Fibroblast of lung (primary cell): ENCODE data around the gene ZC3H10. TPM values are rescaled to one million over a fixed set of nuclear protein-coding genes. Genes with fewer than 3 reads are reported as not detected.

ENCODE experiments used
- DNase-seq, 2 donors: peaks; one replicate each; pipeline versions ENCODE4 v3.0.0 to v3.0.0-alpha.2; 2010; ENCODE audit warnings: low read depth in 2 of 2
- H2AFZ ChIP-seq: 2 replicates; pipeline ENCODE4 v1.5.1; 2012; ENCODE audit warnings: low read length, control low read depth, inconsistent platforms
- H3K27ac ChIP-seq: 2 replicates; pipeline ENCODE4 v1.5.1; 2011; ENCODE audit warnings: low read length, control low read depth; ENCODE audit not compliant: insufficient read depth
- H3K27me3 ChIP-seq: 2 replicates; pipeline ENCODE4 v1.5.1; 2011; ENCODE audit warnings: mild to moderate bottlenecking, low read length; ENCODE audit not compliant: control insufficient read depth, insufficient read depth
- H3K36me3 ChIP-seq: 2 replicates; pipeline ENCODE4 v1.5.1; 2011; ENCODE audit warnings: low read length; ENCODE audit not compliant: control insufficient read depth, insufficient read depth
- H3K4me1 ChIP-seq: 2 replicates; pipeline ENCODE4 v1.5.1; 2011; ENCODE audit warnings: low read length; ENCODE audit not compliant: control insufficient read depth, insufficient read depth; ENCODE audit errors: extremely low read depth
- H3K4me2 ChIP-seq: 2 replicates; pipeline ENCODE4 v1.5.1; 2011; ENCODE audit warnings: low read length, control low read depth; ENCODE audit not compliant: insufficient read depth; ENCODE audit errors: extremely low read depth
- H3K4me3 ChIP-seq, 4 experiments: fragments of 200-600 bp in 1 of 4; sonication (generic) in 1 of 4; replicated peaks in 1 of 4; 2 replicates each; pipeline ENCODE4 v1.5.1; 2011 to 2016; ENCODE audit warnings: low read length in 4 of 4, low read depth in 3 of 4, mild to moderate bottlenecking in 3 of 4, control low read depth in 2 of 4, inconsistent platforms in 1 of 4, mixed read lengths in 1 of 4; ENCODE audit not compliant: insufficient read depth in 1 of 4; ENCODE audit errors: control extremely low read depth in 1 of 4
- H3K79me2 ChIP-seq: 2 replicates; pipeline ENCODE4 v1.5.1; 2012; ENCODE audit warnings: mild to moderate bottlenecking, low read length, inconsistent platforms; ENCODE audit not compliant: control insufficient read depth, insufficient read depth
- H3K9ac ChIP-seq: 2 replicates; pipeline ENCODE4 v1.5.1; 2011; ENCODE audit warnings: mild to moderate bottlenecking, low read length, control low read depth; ENCODE audit not compliant: insufficient read depth
- H3K9me3 ChIP-seq: 2 replicates; pipeline ENCODE4 v1.5.1; 2012; ENCODE audit warnings: low read depth, low read length; ENCODE audit not compliant: control insufficient read depth, insufficient read depth
- H4K20me1 ChIP-seq: 2 replicates; pipeline ENCODE4 v1.5.1; 2011; ENCODE audit warnings: low read length; ENCODE audit not compliant: control insufficient read depth, insufficient read depth; ENCODE audit errors: extremely low read depth
- CTCF ChIP-seq, 2 donors: IDR thresholded peaks in 1 of 2; conservative IDR thresholded peaks in 1 of 2; 1 replicate in 1 of 2; 2 replicates in 1 of 2; pipeline ENCODE4 v1.5.1; 2011 to 2012; ENCODE audit warnings: low read length in 2 of 2, control low read depth in 1 of 2, inconsistent platforms in 1 of 2, low read depth in 1 of 2, mild to moderate bottlenecking in 1 of 2
- EZH2 ChIP-seq: IDR thresholded peaks from 2 replicates; pipeline ENCODE4 v1.5.1; 2012; ENCODE audit warnings: low read length, control low read depth, mild to moderate bottlenecking; ENCODE audit errors: missing control alignments
- polyA plus RNA-seq, 2 donors: library from polyadenylated mRNA; depleted of rRNA in 1 of 2; stranded (reverse) in 1 of 2; unstranded in 1 of 2; fragments of >200 nt; gene quantifications; 2 replicates each; pipeline ENCODE4 v1.2.1, GENCODE V29; 2011 to 2012; ENCODE audit warnings: missing spikeins in 1 of 2
- total RNA-seq: library from RNA; depleted of rRNA; stranded (reverse); fragments of >200 nt; gene quantifications from 2 replicates; pipeline ENCODE4 v1.2.1, GENCODE V29; 2014

The ZC3H10 gene
- total and polyA plus RNA-seq, 2 donors (not counting 1 experiment from before 2014, with no cell fraction given): 1.9 to 5.6 TPM

DNA sequence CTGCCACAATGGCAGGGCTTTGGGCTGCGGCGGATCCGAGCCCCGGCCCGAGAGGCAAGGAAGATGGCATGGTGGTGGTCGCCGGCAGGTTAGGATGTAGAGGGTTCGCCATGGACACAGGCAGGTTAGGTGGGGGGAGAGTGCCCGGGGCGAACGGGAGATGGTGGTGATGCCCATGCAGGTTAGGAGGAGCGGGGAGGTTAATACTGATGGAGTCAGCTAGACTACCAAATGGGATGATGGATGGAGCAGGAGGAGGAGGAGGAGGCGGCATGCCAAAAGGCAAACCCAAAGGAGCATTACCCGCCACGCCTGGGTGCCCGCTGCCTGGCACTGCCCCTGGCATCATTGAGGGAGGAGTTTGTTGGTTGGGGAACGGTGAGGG is 46.3 kb downstream of the ZC3H10 start:
- peaks cover 27% of the 10 kb centered on the region for H3K79me2 ChIP-seq
- peaks cover 1% of the 10 kb centered on the region for H4K20me1 ChIP-seq
- H3K9me3 ChIP-seq: no peaks in the 10 kb centered on the region
- H3K4me1 ChIP-seq: peaks cover 12% of the 10 kb centered on the region
- no peak overlapping the region for H2AFZ ChIP-seq
- TF ChIP-seq CTCF (conservative IDR thresholded peaks at IDR 0.05 in 1 of 2, IDR thresholded peaks at IDR 0.05 in 1 of 2; ENCODE audit: low read depth in 1 of 2, low read length in 2 of 2) (no peak), EZH2 (no peak)
- H3K9ac ChIP-seq: no peak overlapping the region
- no peak overlapping the region for H3K27ac ChIP-seq
- H3K36me3 ChIP-seq: peaks cover 36% of the 10 kb centered on the region
- no peak overlapping the region for H3K4me3 ChIP-seq
- H3K4me2 ChIP-seq: no peak overlapping the region
- H3K27me3 ChIP-seq: no peaks in the 10 kb centered on the region
- no peak for DNase-seq

DNA sequence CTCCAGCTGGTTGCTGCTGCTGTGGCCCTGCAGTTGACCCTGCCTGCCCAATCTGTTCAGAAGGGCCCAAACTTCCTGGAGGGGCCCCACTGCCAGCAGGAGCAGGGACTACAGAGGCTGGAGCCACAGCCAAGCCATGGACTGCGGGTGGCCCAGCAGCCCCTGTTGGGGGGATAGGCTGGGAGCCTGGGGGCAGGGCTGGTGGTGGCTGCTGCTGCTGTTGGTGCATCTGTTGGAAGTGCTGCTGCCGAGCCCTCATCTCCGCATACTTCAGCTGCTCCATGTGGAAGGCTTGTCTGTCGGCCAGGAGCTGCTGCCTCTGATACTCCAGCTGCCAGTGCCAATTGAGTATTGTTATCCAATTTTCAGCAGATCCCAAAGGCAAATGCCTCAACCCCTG is 47.3 kb downstream of the ZC3H10 start:
- peaks cover 36% of the 10 kb centered on the region for H3K36me3 ChIP-seq

GRCh38 chr12:56169229-56169759 is 51.2 kb downstream of the ZC3H10 start:
- no peaks in the 10 kb centered on the region for H3K79me2 ChIP-seq
- TF ChIP-seq EZH2: no peak
- no peak for TF ChIP-seq CTCF (conservative IDR thresholded peaks at IDR 0.05 in 1 of 2, IDR thresholded peaks at IDR 0.05 in 1 of 2; ENCODE audit: low read depth in 1 of 2, low read length in 2 of 2)
- H3K27ac ChIP-seq: no peak overlapping the region
- no peak overlapping the region for H3K4me2 ChIP-seq
- no peaks in the 10 kb centered on the region for H4K20me1 ChIP-seq
- DNase-seq: no peak
- no peaks in the 10 kb centered on the region for H3K27me3 ChIP-seq
- no peak overlapping the region for H2AFZ ChIP-seq
- H3K36me3 ChIP-seq: peaks cover 30% of the 10 kb centered on the region
- no peak overlapping the region for H3K9ac ChIP-seq
- H3K4me1 ChIP-seq: no peaks in the 10 kb centered on the region
- no peaks in the 10 kb centered on the region for H3K9me3 ChIP-seq
- no peak overlapping the region for H3K4me3 ChIP-seq

More for the DNA sequence above, 47.3 kb downstream of the ZC3H10 start:
- Histone ChIP-seq H3K79me2 (peaks cover 17% of the 10 kb centered on the region), H3K27ac (no peak overlapping the region), H3K9me3 (no peaks in the 10 kb centered on the region), H3K4me1 (peaks cover 12% of the 10 kb centered on the region), H3K9ac (no peak overlapping the region), H3K4me3 (no peak overlapping the region), H3K4me2 (no peak overlapping the region), H3K27me3 (no peaks in the 10 kb centered on the region), H4K20me1 (peaks cover 1% of the 10 kb centered on the region), H2AFZ (no peak overlapping the region)
- TF ChIP-seq CTCF (conservative IDR thresholded peaks at IDR 0.05 in 1 of 2, IDR thresholded peaks at IDR 0.05 in 1 of 2; ENCODE audit: low read depth in 1 of 2, low read length in 2 of 2) (no peak), EZH2 (no peak)
- no peak for DNase-seq
